Keratinocyte (primary cell): Measurements from ENCODE around the gene C13orf42.

ENCODE experiments used
- CTCF ChIP-seq, 3 experiments: IDR thresholded peaks in 1 of 3; conservative IDR thresholded peaks in 1 of 3; optimal IDR thresholded peaks in 1 of 3; 2 replicates in 2 of 3; 3 replicates in 1 of 3; pipeline versions ENCODE3 to v1.5.1; 2011; ENCODE audit warnings: low read length in 3 of 3, mild to moderate bottlenecking in 3 of 3, moderate library complexity in 2 of 3, control low read depth in 1 of 3, inconsistent platforms in 1 of 3; ENCODE audit not compliant: insufficient read depth in 2 of 3; ENCODE audit errors: extremely low read depth in 1 of 3
- EZH2 ChIP-seq: IDR thresholded peaks from one replicate; pipeline ENCODE4 v1.6.1; 2012; ENCODE audit warnings: inconsistent platforms, mild to moderate bottlenecking, low read length, moderate library complexity

- TF ChIP-seq CTCF (optimal IDR thresholded peaks at IDR 0.05 in 1 of 3, IDR thresholded peaks at IDR 0.05 in 1 of 3, conservative IDR thresholded peaks at IDR 0.05 in 1 of 3; ENCODE audit: extremely low read depth in 1 of 3, insufficient read depth in 2 of 3, low read length in 3 of 3) (no peak), EZH2 (no peak)
Observed at GRCh38 chr13:51040431-51040830, 70.6 kb downstream of the C13orf42 start.
